ENCODE results near the gene ZSCAN9. TPM values are rescaled to one million over a fixed set of nuclear protein-coding genes. Genes with fewer than 3 reads are reported as not detected.

Gene ZSCAN9
- total and polyA plus RNA-seq, 11 donors: 5.8 to 12.6 (median 7.9) TPM

DNA sequence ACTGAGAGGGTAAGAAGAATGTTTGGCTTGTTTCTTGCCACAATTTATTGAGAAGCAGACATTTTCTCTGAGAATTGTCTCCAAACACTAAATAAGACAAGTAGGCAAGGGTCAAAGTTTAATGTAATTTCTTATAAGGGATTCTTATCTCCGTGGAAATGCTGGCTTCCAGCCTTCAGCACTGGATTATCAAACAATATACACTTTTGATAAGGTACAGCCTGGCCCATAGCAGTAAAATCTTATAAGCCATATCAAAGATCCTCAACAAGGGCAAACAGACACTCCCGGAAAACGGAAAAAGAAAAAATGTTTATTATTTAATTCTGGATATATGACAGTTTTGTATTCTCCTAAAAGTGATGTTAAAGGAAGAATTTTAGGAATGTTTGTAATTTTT lies 18.5 kb upstream of the ZSCAN9 start:
- Histone ChIP-seq H3K36me3 (no peaks in the 10 kb centered on the region), H3K4me1 (peaks cover 0 to 16% (median 4%) of the 10 kb centered on the region in 12 donors), H3K27me3 (peaks cover 39 to 93% (median 74%) of the 10 kb centered on the region in 9 donors), H3K9me3 (peaks cover 0 to 14% (median 0%) of the 10 kb centered on the region in 12 donors), H3K4me3 (no peak overlapping the region), H3K27ac (no peak overlapping the region)
- 36 to 43% (median 40%) methylated on average over 3 of the region's 3 CpGs for WGBS, 4 donors
- TF ChIP-seq POLR2A (IDR thresholded peaks at IDR 0.05): no peak
- TF ChIP-seq, protein P1, sequence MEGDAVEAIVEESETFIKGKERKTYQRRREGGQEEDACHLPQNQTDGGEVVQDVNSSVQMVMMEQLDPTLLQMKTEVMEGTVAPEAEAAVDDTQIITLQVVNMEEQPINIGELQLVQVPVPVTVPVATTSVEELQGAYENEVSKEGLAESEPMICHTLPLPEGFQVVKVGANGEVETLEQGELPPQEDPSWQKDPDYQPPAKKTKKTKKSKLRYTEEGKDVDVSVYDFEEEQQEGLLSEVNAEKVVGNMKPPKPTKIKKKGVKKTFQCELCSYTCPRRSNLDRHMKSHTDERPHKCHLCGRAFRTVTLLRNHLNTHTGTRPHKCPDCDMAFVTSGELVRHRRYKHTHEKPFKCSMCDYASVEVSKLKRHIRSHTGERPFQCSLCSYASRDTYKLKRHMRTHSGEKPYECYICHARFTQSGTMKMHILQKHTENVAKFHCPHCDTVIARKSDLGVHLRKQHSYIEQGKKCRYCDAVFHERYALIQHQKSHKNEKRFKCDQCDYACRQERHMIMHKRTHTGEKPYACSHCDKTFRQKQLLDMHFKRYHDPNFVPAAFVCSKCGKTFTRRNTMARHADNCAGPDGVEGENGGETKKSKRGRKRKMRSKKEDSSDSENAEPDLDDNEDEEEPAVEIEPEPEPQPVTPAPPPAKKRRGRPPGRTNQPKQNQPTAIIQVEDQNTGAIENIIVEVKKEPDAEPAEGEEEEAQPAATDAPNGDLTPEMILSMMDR (IDR thresholded peaks at IDR 0.05): no peak
- DNase-seq (no peak), ATAC-seq (no peak)
- intact Hi-C loops (cut with DNase I): no loop called here

DNA sequence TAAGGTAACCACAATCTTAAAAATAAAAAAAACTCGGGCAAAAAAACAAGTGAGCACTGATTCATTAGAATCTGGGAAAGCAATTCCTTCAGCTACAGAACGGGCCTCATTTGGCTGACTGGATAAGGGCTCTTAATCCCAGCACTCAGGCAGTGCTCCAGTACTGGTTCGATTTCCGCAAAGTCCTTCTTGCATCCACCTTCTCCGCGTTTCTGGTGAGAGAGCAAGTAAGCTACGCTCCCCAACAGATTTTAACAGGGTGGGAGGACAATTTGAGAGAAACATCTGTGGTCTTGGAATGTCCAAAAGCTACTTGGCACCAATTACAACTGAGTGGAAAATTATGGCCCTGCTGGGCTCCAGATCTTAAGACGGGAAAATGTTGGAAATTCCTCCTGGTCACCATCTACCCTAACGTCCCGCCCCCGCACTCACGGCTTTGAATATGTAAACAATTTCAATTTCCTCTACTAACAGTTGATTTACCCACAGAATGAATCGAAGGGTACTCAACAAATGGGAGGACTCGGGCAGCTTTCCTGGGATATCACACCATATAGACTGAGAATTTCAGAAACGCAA lies 18.1 kb upstream of the ZSCAN9 start:
- ATAC-seq (no peak), DNase-seq (no peak)
- Histone ChIP-seq H3K36me3 (no peaks in the 10 kb centered on the region), H3K27ac (no peak overlapping the region), H3K4me3 (peak overlapping the region in 6 of 12 donors; percentile 15 to 36 (median 26)), H3K9me3 (peaks cover 0 to 14% (median 0%) of the 10 kb centered on the region in 12 donors), H3K4me1 (peaks cover 0 to 19% (median 4%) of the 10 kb centered on the region in 12 donors), H3K27me3 (peaks cover 43 to 96% (median 79%) of the 10 kb centered on the region in 9 donors)
- intact Hi-C loops (cut with DNase I): no loop called here
- WGBS, 4 donors: 7 to 14% (median 8%) methylated on average over 14 to 15 of the region's 15 CpGs
- TF ChIP-seq, protein P1 (IDR thresholded peaks at IDR 0.05): no peak
- TF ChIP-seq POLR2A (IDR thresholded peaks at IDR 0.05): no peak

DNA sequence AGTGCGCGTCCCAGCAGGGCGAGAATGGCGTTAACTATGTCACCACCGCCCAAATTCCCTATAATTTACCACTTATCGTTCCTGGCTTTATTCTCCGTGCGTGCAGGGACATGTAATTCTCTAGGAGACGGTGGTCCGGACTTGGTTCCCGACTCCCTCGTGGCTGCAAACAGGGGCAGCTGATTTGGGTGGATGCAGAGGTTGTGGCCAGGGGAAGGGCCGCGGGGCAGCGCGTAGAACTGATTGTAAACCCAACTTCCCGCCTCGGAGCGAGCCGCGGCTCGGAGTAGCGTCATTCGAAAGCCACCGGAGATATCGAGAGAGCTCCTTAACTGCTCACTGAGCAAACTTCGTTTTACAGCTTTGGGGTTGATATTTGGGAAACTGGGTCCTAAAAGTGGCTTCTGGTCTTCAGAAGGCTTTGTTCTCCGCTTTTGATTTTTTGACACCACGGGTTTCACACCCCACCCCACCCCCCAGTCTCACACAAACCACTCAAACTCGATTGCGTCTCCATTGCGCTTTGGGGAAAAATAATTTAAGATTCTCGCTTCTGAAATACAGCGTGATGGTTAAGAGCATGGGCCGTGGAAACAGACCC lies 17.5 kb upstream of the ZSCAN9 start:
- Histone ChIP-seq H3K27me3 (peaks cover 47 to 96% (median 84%) of the 10 kb centered on the region in 9 donors), H3K4me1 (peaks cover 0 to 25% (median 8%) of the 10 kb centered on the region in 12 donors), H3K4me3 (peak overlapping the region in 9 of 12 donors; percentile 15 to 36 (median 21)), H3K27ac (no peak overlapping the region), H3K36me3 (no peaks in the 10 kb centered on the region), H3K9me3 (peaks cover 0 to 14% (median 0%) of the 10 kb centered on the region in 12 donors)
- ATAC-seq (peak in 1 of 4 donors; percentile 26), DNase-seq (no peak)
- WGBS, 4 donors: 1 to 3% (median 2%) methylated on average over 29 to 35 of the region's 35 CpGs
- intact Hi-C loops (cut with DNase I): no loop called here
- TF ChIP-seq, protein P1 (IDR thresholded peaks at IDR 0.05): no peak
- TF ChIP-seq POLR2A (IDR thresholded peaks at IDR 0.05): no peak

DNA sequence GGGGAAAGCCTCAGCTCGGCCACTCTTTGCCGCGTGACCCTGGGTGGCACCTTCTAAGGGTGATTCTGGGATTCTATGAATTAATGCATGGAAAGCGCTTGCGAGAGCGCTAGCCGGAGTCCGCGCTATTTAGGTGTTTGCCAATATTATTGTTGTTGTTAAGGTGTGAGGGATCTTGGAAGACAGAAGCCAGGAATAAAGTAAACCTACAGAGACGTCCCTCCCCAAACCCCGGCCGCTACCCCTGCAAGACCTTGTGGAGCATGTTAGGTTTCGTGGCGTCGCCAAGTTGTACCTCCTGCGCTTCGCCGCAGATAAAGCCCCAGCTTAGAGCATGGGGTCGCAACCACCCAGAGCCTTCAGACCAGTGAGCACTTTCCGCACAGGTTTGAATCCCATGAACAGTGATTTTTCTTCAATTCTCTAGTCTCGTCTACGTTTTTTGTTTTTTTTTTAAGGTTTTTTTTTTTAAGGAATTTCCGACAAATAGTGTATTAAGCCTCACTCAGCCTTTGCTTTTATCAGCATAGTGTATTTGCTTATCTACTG lies 16.9 kb upstream of the ZSCAN9 start:
- no peak overlapping the region for H3K27ac ChIP-seq
- peaks cover 0 to 30% (median 10%) of the 10 kb centered on the region in 12 donors for H3K4me1 ChIP-seq
- no peak for TF ChIP-seq POLR2A (IDR thresholded peaks at IDR 0.05)
- TF ChIP-seq, protein P1 (IDR thresholded peaks at IDR 0.05): no peak
- WGBS, 4 donors: 4 to 5% (median 4%) methylated on average over 23 of the region's 23 CpGs
- no peak for ATAC-seq
- intact Hi-C loops (cut with DNase I): no loop called here
- H3K9me3 ChIP-seq: peaks cover 0 to 11% (median 0%) of the 10 kb centered on the region in 12 donors
- H3K27me3 ChIP-seq: peaks cover 48 to 97% (median 88%) of the 10 kb centered on the region in 9 donors
- no peaks in the 10 kb centered on the region for H3K36me3 ChIP-seq
- peak overlapping the region in 8 of 12 donors; percentile 15 to 36 (median 21) for H3K4me3 ChIP-seq
- DNase-seq: no peak
